ENCODE data around the gene FAM20B.

The FAM20B gene

GRCh38 chr1:179083533-179083932 is 57.8 kb downstream of the FAM20B start:
- TF ChIP-seq, protein P1, sequence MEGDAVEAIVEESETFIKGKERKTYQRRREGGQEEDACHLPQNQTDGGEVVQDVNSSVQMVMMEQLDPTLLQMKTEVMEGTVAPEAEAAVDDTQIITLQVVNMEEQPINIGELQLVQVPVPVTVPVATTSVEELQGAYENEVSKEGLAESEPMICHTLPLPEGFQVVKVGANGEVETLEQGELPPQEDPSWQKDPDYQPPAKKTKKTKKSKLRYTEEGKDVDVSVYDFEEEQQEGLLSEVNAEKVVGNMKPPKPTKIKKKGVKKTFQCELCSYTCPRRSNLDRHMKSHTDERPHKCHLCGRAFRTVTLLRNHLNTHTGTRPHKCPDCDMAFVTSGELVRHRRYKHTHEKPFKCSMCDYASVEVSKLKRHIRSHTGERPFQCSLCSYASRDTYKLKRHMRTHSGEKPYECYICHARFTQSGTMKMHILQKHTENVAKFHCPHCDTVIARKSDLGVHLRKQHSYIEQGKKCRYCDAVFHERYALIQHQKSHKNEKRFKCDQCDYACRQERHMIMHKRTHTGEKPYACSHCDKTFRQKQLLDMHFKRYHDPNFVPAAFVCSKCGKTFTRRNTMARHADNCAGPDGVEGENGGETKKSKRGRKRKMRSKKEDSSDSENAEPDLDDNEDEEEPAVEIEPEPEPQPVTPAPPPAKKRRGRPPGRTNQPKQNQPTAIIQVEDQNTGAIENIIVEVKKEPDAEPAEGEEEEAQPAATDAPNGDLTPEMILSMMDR (IDR thresholded peaks at IDR 0.05; ENCODE audit: low read depth, low read length), result no peak
- H3K4me3 ChIP-seq (ENCODE audit: low read depth, low read length), result no peak overlapping the region
- no peaks in the 10 kb centered on the region for H3K4me1 ChIP-seq
- DNase-seq, result no peak
- H3K36me3 ChIP-seq, result peaks cover 13% of the 10 kb centered on the region
- no peaks in the 10 kb centered on the region for H3K27me3 ChIP-seq
- H3K9me3 ChIP-seq, result no peaks in the 10 kb centered on the region

DNA sequence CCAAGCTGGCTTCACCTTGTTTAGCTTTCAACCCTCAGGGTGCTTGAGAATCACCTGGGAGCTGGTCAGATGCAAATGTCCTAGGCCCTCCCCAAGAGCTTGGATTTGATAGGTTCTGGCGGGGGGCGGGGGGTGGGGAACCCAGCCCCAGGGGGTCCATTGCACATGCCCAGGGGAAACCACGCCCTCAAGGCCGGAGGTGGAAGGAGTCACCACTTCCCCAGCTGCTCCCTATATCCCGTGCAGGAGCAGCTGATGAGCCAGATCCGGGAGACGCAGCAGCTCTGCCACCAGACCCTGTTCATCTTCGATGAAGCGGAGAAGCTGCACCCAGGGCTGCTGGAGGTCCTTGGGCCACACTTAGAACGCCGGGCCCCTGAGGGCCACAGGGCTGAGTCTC is 62.0 kb downstream of the FAM20B start:
- Histone ChIP-seq H3K4me1 (no peaks in the 10 kb centered on the region), H3K27me3 (no peaks in the 10 kb centered on the region), H3K9me3 (no peaks in the 10 kb centered on the region), H3K36me3 (peaks cover 32% of the 10 kb centered on the region), H3K4me3 (ENCODE audit: low read depth, low read length) (no peak overlapping the region)
- TF ChIP-seq, protein P1 (IDR thresholded peaks at IDR 0.05; ENCODE audit: low read depth, low read length), result no peak
- DNase-seq, result peak; percentile 26

GRCh38 chr1:179089827-179090482 is 64.3 kb downstream of the FAM20B start:
- no peaks in the 10 kb centered on the region for H3K4me1 ChIP-seq

GRCh38 chr1:179090522-179090921 is 64.8 kb downstream of the FAM20B start:
- DNase-seq, result no peak
- no peaks in the 10 kb centered on the region for H3K9me3 ChIP-seq
- no peaks in the 10 kb centered on the region for H3K4me1 ChIP-seq
- no peak overlapping the region for H3K4me3 ChIP-seq (ENCODE audit: low read depth, low read length)
- H3K27me3 ChIP-seq, result no peaks in the 10 kb centered on the region
- TF ChIP-seq, protein P1 (IDR thresholded peaks at IDR 0.05; ENCODE audit: low read depth, low read length), result no peak
- peaks cover 53% of the 10 kb centered on the region for H3K36me3 ChIP-seq

More at GRCh38 chr1:179089827-179090482, 64.3 kb downstream of the FAM20B start:
- no peaks in the 10 kb centered on the region for H3K27me3 ChIP-seq
- no peaks in the 10 kb centered on the region for H3K9me3 ChIP-seq
- no peak overlapping the region for H3K4me3 ChIP-seq (ENCODE audit: low read depth, low read length)
- TF ChIP-seq, protein P1 (IDR thresholded peaks at IDR 0.05; ENCODE audit: low read depth, low read length), result no peak
- no peak for DNase-seq
- peaks cover 48% of the 10 kb centered on the region for H3K36me3 ChIP-seq

DNA sequence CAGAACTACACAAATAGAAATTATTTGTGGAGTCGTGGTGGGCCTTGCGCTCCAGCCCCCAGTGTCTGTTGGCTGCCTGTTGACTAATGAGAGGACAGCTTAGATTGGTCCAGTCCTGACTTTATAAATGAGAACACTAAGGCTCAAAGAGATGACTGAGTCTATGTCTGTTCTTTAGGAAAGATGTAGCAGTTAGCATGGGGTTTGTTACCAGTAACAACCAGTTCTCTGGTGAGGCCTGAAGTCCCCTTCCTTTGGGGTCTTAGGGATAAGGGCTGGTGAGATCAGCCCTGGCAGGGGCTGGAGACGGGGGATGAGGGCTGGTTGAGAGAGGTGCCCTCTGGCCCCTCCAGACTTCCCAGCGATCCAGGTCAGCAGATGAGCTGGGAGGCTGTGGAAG is 65.2 kb downstream of the FAM20B start:
- Histone ChIP-seq H3K4me1 (no peaks in the 10 kb centered on the region), H3K36me3 (peaks cover 56% of the 10 kb centered on the region), H3K9me3 (no peaks in the 10 kb centered on the region), H3K27me3 (no peaks in the 10 kb centered on the region), H3K4me3 (ENCODE audit: low read depth, low read length) (no peak overlapping the region)
- TF ChIP-seq, protein P1 (IDR thresholded peaks at IDR 0.05; ENCODE audit: low read depth, low read length), result no peak
- no peak for DNase-seq

DNA sequence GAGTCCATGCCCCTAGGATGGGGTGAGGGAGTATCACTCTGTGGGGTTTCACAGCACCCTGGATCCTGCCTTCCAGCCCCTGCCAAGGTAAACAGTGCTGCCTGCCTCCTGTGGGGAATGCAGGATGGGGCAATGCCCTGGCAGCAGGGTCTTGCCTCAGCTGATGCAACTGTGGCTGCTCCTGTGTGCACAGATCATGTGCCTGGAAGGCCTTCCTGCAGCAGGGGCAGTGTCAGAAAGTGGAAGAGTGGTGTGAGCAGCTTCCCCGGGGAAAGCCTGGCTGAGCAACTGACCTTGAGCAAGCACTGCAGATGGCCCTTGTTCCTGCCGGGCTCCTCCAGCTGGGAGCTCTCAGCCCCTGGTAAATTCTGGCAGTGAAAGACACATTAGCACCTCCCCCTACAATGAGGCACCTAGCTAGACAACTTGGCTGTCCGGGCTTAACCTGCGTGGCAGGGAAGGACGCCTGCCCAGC is 66.0 kb downstream of the FAM20B start:
- TF ChIP-seq, protein P1 (IDR thresholded peaks at IDR 0.05; ENCODE audit: low read depth, low read length), result no peak
- H3K4me1 ChIP-seq, result no peaks in the 10 kb centered on the region
- H3K4me3 ChIP-seq (ENCODE audit: low read depth, low read length), result no peak overlapping the region
- H3K36me3 ChIP-seq, result peaks cover 64% of the 10 kb centered on the region
- no peak for DNase-seq
- no peaks in the 10 kb centered on the region for H3K27me3 ChIP-seq
- H3K9me3 ChIP-seq, result no peaks in the 10 kb centered on the region

All from BE2C (cell line).